IMR-90 (cell line): ENCODE results near the gene PAQR4. TPM values are rescaled to one million over a fixed set of nuclear protein-coding genes. Genes with fewer than 3 reads are reported as not detected.

ENCODE experiments used
- ATAC-seq: fragments of 200-7000 bp; cut with Tn5 transposase; 2 replicates; pipeline ENCODE4 v1.9.1; 2020; ENCODE audit warnings: low read depth, mild to moderate bottlenecking, moderate library complexity
- BruUV-seq: library from RNA; stranded (reverse); fragments of 400-500 nt; replicated peaks from 2 replicates; lab custom pipeline; 2021; lab: Mats Ljungman, UMichigan
- CTCF ChIA-PET: fragments of 300-600 bp; formaldehyde crosslinking; extraction: SDS; loops from one replicate; lab custom pipeline; 2021; ENCODE audit warnings: antibody characterized with exemption; lab: Yijun Ruan, JAX
- POLR2A ChIA-PET: fragments of 300-600 bp; sonication (Branson Sonifier 250); formaldehyde crosslinking; loops from one replicate; lab custom pipeline; 2022; ENCODE audit warnings: antibody characterized with exemption; ENCODE audit not compliant: unreplicated experiment; lab: Charles Lee
- DNase-seq: peaks from one replicate; pipeline ENCODE4 v3.0.0; 2013
- H2AFZ ChIP-seq: replicated peaks from 2 replicates; pipeline ENCODE3; 2013; ENCODE audit warnings: low read length, mild to moderate bottlenecking; ENCODE audit not compliant: poor library complexity
- H2AK5ac ChIP-seq: 2 replicates; pipeline ENCODE4 v1.6.1; 2013; ENCODE audit warnings: low read depth, low read length, inconsistent platforms
- H2AK9ac ChIP-seq: replicated peaks from 2 replicates; pipeline ENCODE3; 2013; ENCODE audit warnings: mild to moderate bottlenecking, low read depth, low read length, moderate library complexity; ENCODE audit not compliant: poor library complexity
- H2BK120ac ChIP-seq: 2 replicates; pipeline ENCODE4 v1.6.1; 2013; ENCODE audit warnings: low read depth, low read length, inconsistent platforms
- H2BK15ac ChIP-seq: 3 replicates; pipeline ENCODE4 v1.6.1; 2013; ENCODE audit warnings: low read depth, low read length, inconsistent platforms
- H2BK20ac ChIP-seq: 2 replicates; pipeline ENCODE4 v1.6.1; 2013; ENCODE audit warnings: low read depth, mild to moderate bottlenecking, inconsistent platforms, low read length, moderate library complexity
- H2BK5ac ChIP-seq: 2 replicates; pipeline ENCODE4 v1.6.1; 2013; ENCODE audit warnings: mild to moderate bottlenecking, low read depth, low read length, inconsistent platforms; ENCODE audit not compliant: poor library complexity, severe bottlenecking
- H3K14ac ChIP-seq: replicated peaks from 2 replicates; pipeline ENCODE4 v1.6.1; 2013; ENCODE audit warnings: low read depth, low read length, inconsistent platforms
- H3K18ac ChIP-seq: 2 replicates; pipeline ENCODE4 v1.6.1; 2013; ENCODE audit warnings: low read depth, low read length, control low read depth
- H3K23ac ChIP-seq: 2 replicates; pipeline ENCODE4 v1.6.1; 2013; ENCODE audit warnings: low read depth, low read length, inconsistent platforms
- H3K27ac ChIP-seq: 2 replicates; pipeline ENCODE4 v1.5.1; 2013; ENCODE audit warnings: mild to moderate bottlenecking, control low read depth, low read length; ENCODE audit not compliant: insufficient read depth
- H3K27me3 ChIP-seq: 2 replicates; pipeline ENCODE4 v1.6.1; 2013; ENCODE audit warnings: low read length; ENCODE audit not compliant: control insufficient read depth, insufficient read depth
- H3K36me3 ChIP-seq: 2 replicates; pipeline ENCODE4 v1.6.1; 2013; ENCODE audit warnings: low read length, mixed read lengths; ENCODE audit not compliant: control insufficient read depth, insufficient read depth
- H3K4ac ChIP-seq: 2 replicates; pipeline ENCODE4 v1.6.1; 2013; ENCODE audit warnings: low read depth, low read length, inconsistent platforms
- H3K4me1 ChIP-seq: 2 replicates; pipeline ENCODE4 v1.6.1; 2013; ENCODE audit warnings: low read length, mixed read lengths; ENCODE audit not compliant: control insufficient read depth, insufficient read depth
- H3K4me2 ChIP-seq: 2 replicates; pipeline ENCODE4 v1.6.1; 2013; ENCODE audit warnings: low read depth, mild to moderate bottlenecking, control low read depth, low read length, moderate library complexity
- H3K4me3 ChIP-seq: 2 replicates; pipeline ENCODE4 v1.5.1; 2013; ENCODE audit warnings: low read depth, mild to moderate bottlenecking, control low read depth, low read length, moderate library complexity; ENCODE audit not compliant: insufficient read depth
- H3K56ac ChIP-seq: 2 replicates; pipeline ENCODE4 v1.6.1; 2013; ENCODE audit warnings: low read length, inconsistent platforms; ENCODE audit not compliant: insufficient read depth; ENCODE audit errors: extremely low read depth
- H3K79me1 ChIP-seq, 2 experiments: 2 replicates each; pipeline ENCODE4 v1.6.1; 2013; ENCODE audit warnings: low read length in 2 of 2, inconsistent platforms in 1 of 2, low read depth in 1 of 2
- H3K9ac ChIP-seq: 2 replicates; pipeline ENCODE4 v1.6.1; 2013; ENCODE audit warnings: low read depth, low read length, control low read depth
- H3K9me1 ChIP-seq: 2 replicates; pipeline ENCODE4 v1.6.1; 2013; ENCODE audit warnings: low read length, inconsistent platforms; ENCODE audit not compliant: insufficient read depth
- H3K9me3 ChIP-seq: 2 replicates; pipeline ENCODE4 v1.6.1; 2013; ENCODE audit warnings: low read length; ENCODE audit not compliant: control insufficient read depth, insufficient read depth
- H4K20me1 ChIP-seq: 2 replicates; pipeline ENCODE4 v1.6.1; 2013; ENCODE audit warnings: low read length, inconsistent platforms; ENCODE audit not compliant: insufficient read depth
- H4K5ac ChIP-seq: 2 replicates; pipeline ENCODE4 v1.6.1; 2013; ENCODE audit warnings: mild to moderate bottlenecking, low read depth, low read length, control low read depth
- H4K8ac ChIP-seq, 2 experiments: 2 replicates each; pipeline ENCODE4 v1.6.1; 2013; ENCODE audit warnings: low read depth in 2 of 2, low read length in 2 of 2, control low read depth in 1 of 2, inconsistent platforms in 1 of 2
- H4K91ac ChIP-seq: 2 replicates; pipeline ENCODE4 v1.6.1; 2013; ENCODE audit warnings: low read depth, low read length, inconsistent platforms; ENCODE audit not compliant: insufficient read depth
- BHLHE40 ChIP-seq: fragments of 150-350 bp; IDR thresholded peaks from 2 replicates; pipeline ENCODE4 v1.6.1; 2016; ENCODE audit warnings: mild to moderate bottlenecking, low read depth, low read length
- CEBPB ChIP-seq: IDR thresholded peaks from 2 replicates; pipeline ENCODE4 v1.6.1; 2012; ENCODE audit warnings: low read depth, low read length, improper control_type of control experiment
- MAFK ChIP-seq: IDR thresholded peaks from 2 replicates; pipeline ENCODE4 v1.6.1; 2012; ENCODE audit warnings: low read depth, low read length, improper control_type of control experiment
- RAD21 ChIP-seq: IDR thresholded peaks from 2 replicates; pipeline ENCODE4 v1.6.1; 2012; ENCODE audit warnings: low read length, improper control_type of control experiment
- RCOR1 ChIP-seq: IDR thresholded peaks from 2 replicates; pipeline ENCODE4 v1.6.1; 2012; ENCODE audit warnings: mild to moderate bottlenecking, low read length, improper control_type of control experiment; ENCODE audit not compliant: insufficient replicate concordance
- RFX5 ChIP-seq: IDR thresholded peaks from 2 replicates; pipeline ENCODE4 v1.8.0; 2012; ENCODE audit warnings: low read depth, mild to moderate bottlenecking, low read length, moderate library complexity
- WGBS, 2 experiments: methylation state at CpG; one replicate each; pipeline versions ENCODE4 v1.1.5 to v1.1.7; 2013; ENCODE audit warnings: missing lambda C conversion rate in 2 of 2; ENCODE audit not compliant: insufficient read length in 1 of 2; ENCODE audit errors: extremely low coverage in 2 of 2; 5-methylcytosine and 5-hydroxymethylcytosine counted together
- dilution Hi-C: fragments of 300-500 bp; cut with HindIII; formaldehyde crosslinking; loops from one replicate; pipeline ENCODE4 v1.14.3; 2018; ENCODE audit warnings: low sequenced_read_pairs; ENCODE audit not compliant: unreplicated experiment
- in situ Hi-C: fragments of 300-500 bp; cut with MboI; formaldehyde crosslinking; loops from 3 replicates; pipeline ENCODE4 v1.14.3; 2019; ENCODE audit warnings: low sequenced_read_pairs, inconsistent platforms, mixed read lengths
- intact Hi-C: fragments of 100-400 bp; cut with micrococcal nuclease; formaldehyde crosslinking; loops from 2 replicates; pipeline ENCODE4 v1.10.0; 2022
- polyA plus RNA-seq, 3 experiments: library from polyadenylated mRNA; depleted of rRNA; stranded (reverse); fragments of >200 nt; gene quantifications; 2 replicates each; pipeline ENCODE4 v1.2.3, GENCODE V29; 2012; ENCODE audit warnings: low replicate concordance in 1 of 3
- total RNA-seq: library from RNA; depleted of rRNA; stranded (reverse); fragments of >200 nt; gene quantifications from 2 replicates; pipeline ENCODE4 v1.2.3, GENCODE V29; 2012

The PAQR4 gene
- total and polyA plus RNA-seq, 2 of the 4 experiments (the other 2 are of a cell fraction), result 2.2 to 10.0 TPM

GRCh38 chr16:2985893-2986355 lies 16.8 kb downstream of the PAQR4 start:
- Histone ChIP-seq H4K91ac (no peak overlapping the region), H3K27me3 (peaks cover 21% of the 10 kb centered on the region), H3K56ac (no peak overlapping the region), H2BK20ac (no peak overlapping the region), H3K9ac (no peak overlapping the region), H2BK15ac (no peak overlapping the region), H2AK9ac (no peak overlapping the region), H3K27ac (no peak overlapping the region), H3K79me1 (peaks cover 0 to 2% of the 10 kb centered on the region in 2 experiments; a peak in 1 of 4 replicates), H3K18ac (no peak overlapping the region), H4K20me1 (no peaks in the 10 kb centered on the region), H3K14ac (no peak overlapping the region), H3K4me1 (peaks cover 3% of the 10 kb centered on the region), H3K4me3 (no peak overlapping the region), H2AFZ (no peak overlapping the region), H3K9me3 (no peaks in the 10 kb centered on the region), H2AK5ac (no peak overlapping the region), H3K36me3 (no peaks in the 10 kb centered on the region), H3K4ac (no peak overlapping the region), H2BK5ac (no peak overlapping the region), H3K4me2 (no peak overlapping the region), H4K5ac (no peak overlapping the region), H3K9me1 (0 out of 2 replicates have a peak, but pooled peaks cover 4% of the 10 kb centered on the region), H4K8ac (no peak overlapping the region), H3K23ac (no peak overlapping the region), H2BK120ac (no peak overlapping the region)
- ChIA-PET POLR2A (no interaction called here), CTCF (interaction anchor here (0.7 kb wide), 1 partner anchor 1324 kb away, joined by 3 read pairs; no protein-coding TSS in a partner anchor)
- TF ChIP-seq RFX5, result no peak
- no peak for TF ChIP-seq RCOR1
- no peak for TF ChIP-seq RAD21
- TF ChIP-seq MAFK, result no peak
- TF ChIP-seq BHLHE40, result no peak
- TF ChIP-seq CEBPB, result no peak
- dilution Hi-C loops, result no loop called here
- no peak for DNase-seq
- no peak for ATAC-seq
- in situ Hi-C loops, result no loop called here
- WGBS, 2 experiments, result 70% methylated on average over 8 of the region's 15 CpGs; no CpG with 5 or more reads in 1 of the 2 experiments
- intact Hi-C loops, result no loop called here
- BruUV-seq, result no TSS peak
